Trophoblast cell (in vitro differentiated cells and primary cell): ENCODE data around the gene GRAMD1A.

Experiments
- DNase-seq, 2 donors: peaks; one replicate each; pipeline ENCODE4 v3.0.0-alpha.2; 2016
- H2AFZ ChIP-seq: 2 replicates; pipeline ENCODE4 v1.6.1; 2013; ENCODE audit warnings: low read length, moderate library complexity, mild to moderate bottlenecking; ENCODE audit not compliant: insufficient read depth, poor library complexity
- H2AK5ac ChIP-seq: 2 replicates; pipeline ENCODE4 v1.6.1; 2013; ENCODE audit warnings: mild to moderate bottlenecking, low read length
- H2BK120ac ChIP-seq: 2 replicates; pipeline ENCODE4 v1.6.1; 2013; ENCODE audit warnings: low read length, mild to moderate bottlenecking, moderate library complexity; ENCODE audit not compliant: insufficient read depth, poor library complexity
- H2BK12ac ChIP-seq: 2 replicates; pipeline ENCODE4 v1.6.1; 2013; ENCODE audit warnings: mild to moderate bottlenecking, low read length, moderate library complexity
- H2BK5ac ChIP-seq: 2 replicates; pipeline ENCODE4 v1.6.1; 2013; ENCODE audit warnings: low read length, low read depth, moderate library complexity, mild to moderate bottlenecking; ENCODE audit not compliant: poor library complexity
- H3K14ac ChIP-seq: 2 replicates; pipeline ENCODE4 v1.6.1; 2013; ENCODE audit warnings: mild to moderate bottlenecking, low read length
- H3K18ac ChIP-seq: 2 replicates; pipeline ENCODE4 v1.6.1; 2013; ENCODE audit warnings: mild to moderate bottlenecking, low read length
- H3K23ac ChIP-seq: 2 replicates; pipeline ENCODE4 v1.6.1; 2013; ENCODE audit warnings: low read length
- H3K27ac ChIP-seq: 2 replicates; pipeline ENCODE4 v1.5.1; 2013; ENCODE audit warnings: low read depth, mild to moderate bottlenecking, inconsistent platforms, low read length, moderate library complexity
- H3K27me3 ChIP-seq: 2 replicates; pipeline ENCODE4 v1.6.1; 2013; ENCODE audit warnings: inconsistent platforms, mild to moderate bottlenecking, low read length, moderate library complexity; ENCODE audit not compliant: insufficient read depth
- H3K36me3 ChIP-seq, 2 experiments: 1 replicate in 1 of 2; 2 replicates in 1 of 2; pipeline ENCODE4 v1.6.1; 2013; ENCODE audit warnings: low read length in 2 of 2, mild to moderate bottlenecking in 2 of 2, moderate library complexity in 1 of 2; ENCODE audit not compliant: insufficient read depth in 2 of 2, control insufficient read depth in 1 of 2
- H3K4ac ChIP-seq: 2 replicates; pipeline ENCODE4 v1.6.1; 2013; ENCODE audit warnings: low read depth, mild to moderate bottlenecking, low read length, moderate library complexity
- H3K4me1 ChIP-seq, 2 experiments: 1 replicate in 1 of 2; 2 replicates in 1 of 2; pipeline ENCODE4 v1.6.1; 2013; ENCODE audit warnings: low read length in 2 of 2, mild to moderate bottlenecking in 2 of 2, moderate library complexity in 1 of 2; ENCODE audit not compliant: insufficient read depth in 2 of 2, control insufficient read depth in 1 of 2
- H3K4me2 ChIP-seq: 2 replicates; pipeline ENCODE4 v1.6.1; 2013; ENCODE audit warnings: inconsistent platforms, mild to moderate bottlenecking, low read length, moderate library complexity
- H3K4me3 ChIP-seq: 2 replicates; pipeline ENCODE4 v1.5.1; 2013; ENCODE audit warnings: mild to moderate bottlenecking, low read depth, low read length, inconsistent platforms
- H3K79me1 ChIP-seq: one replicate; pipeline ENCODE4 v1.6.1; 2013; ENCODE audit warnings: low read length
- H3K79me2 ChIP-seq: 2 replicates; pipeline ENCODE4 v1.6.1; 2013; ENCODE audit warnings: low read length, mild to moderate bottlenecking; ENCODE audit not compliant: control insufficient read depth, insufficient read depth, poor library complexity
- H3K9ac ChIP-seq: 2 replicates; pipeline ENCODE4 v1.6.1; 2013; ENCODE audit warnings: mild to moderate bottlenecking, low read length
- H3K9me3 ChIP-seq: 2 replicates; pipeline ENCODE4 v1.6.1; 2013; ENCODE audit warnings: low read depth, mild to moderate bottlenecking, control low read depth, inconsistent platforms, low read length; ENCODE audit not compliant: insufficient read depth
- H4K12ac ChIP-seq: 2 replicates; pipeline ENCODE4 v1.6.1; 2013; ENCODE audit warnings: low read depth, mild to moderate bottlenecking, low read length, moderate library complexity
- H4K8ac ChIP-seq: 2 replicates; pipeline ENCODE4 v1.6.1; 2013; ENCODE audit warnings: low read depth, mild to moderate bottlenecking, low read length, moderate library complexity
- H4K91ac ChIP-seq: one replicate; pipeline ENCODE4 v1.6.1; 2013; ENCODE audit warnings: low read depth, mild to moderate bottlenecking, low read length, moderate library complexity
- WGBS: extraction: QIAGEN DNeasy Blood & Tissue Kit; methylation state at CpG from one replicate; pipeline ENCODE4 v1.1.7; 2013; ENCODE audit warnings: missing lambda C conversion rate; ENCODE audit not compliant: insufficient read length, insufficient coverage; ENCODE audit errors: extremely low coverage; 5-methylcytosine and 5-hydroxymethylcytosine counted together

GRAMD1A gene

DNA sequence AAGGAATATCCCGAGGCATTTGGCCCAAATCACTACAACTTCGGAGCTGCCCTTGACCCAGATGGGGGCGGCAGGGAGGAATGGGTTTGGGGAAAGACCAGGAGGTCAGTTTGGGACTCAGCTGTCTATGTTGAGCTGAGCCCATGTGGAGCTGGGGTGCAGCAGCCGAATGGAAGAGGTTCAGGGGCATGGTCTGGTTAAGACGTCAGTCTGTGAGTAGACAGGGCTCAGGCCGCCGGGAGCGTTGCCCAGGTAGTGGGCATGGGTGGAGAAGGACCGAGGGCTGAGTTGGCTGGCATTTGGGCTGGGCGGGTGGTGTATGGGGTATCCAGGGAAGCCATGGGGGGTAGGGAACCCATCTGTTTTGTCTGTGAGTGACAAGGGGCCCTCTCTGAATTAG lies 20.9 kb downstream of the GRAMD1A start:
- Histone ChIP-seq H3K27me3 (no peaks in the 10 kb centered on the region), H3K4ac (no peak overlapping the region), H3K9ac (no peak overlapping the region), H3K4me2 (no peak overlapping the region), H3K4me1 (no peaks in the 10 kb centered on the region), H2BK120ac (no peak overlapping the region), H4K12ac (no peak overlapping the region), H3K79me1 (no peaks in the 10 kb centered on the region), H3K4me3 (no peak overlapping the region), H3K79me2 (no peaks in the 10 kb centered on the region), H3K18ac (no peak overlapping the region), H2AK5ac (no peak overlapping the region), H3K36me3 (peaks cover 80 to 83% of the 10 kb centered on the region in 2 experiments), H2AFZ (no peak overlapping the region), H4K8ac (no peak overlapping the region), H3K23ac (no peak overlapping the region), H3K9me3 (no peaks in the 10 kb centered on the region), H2BK12ac (no peak overlapping the region), H4K91ac (no peak overlapping the region), H2BK5ac (no peak overlapping the region), H3K14ac (no peak overlapping the region), H3K27ac (no peak overlapping the region)
- no peak for DNase-seq
- no CpG with 5 or more reads among the region's 10 CpGs for whole genome bisulfite sequencing

DNA sequence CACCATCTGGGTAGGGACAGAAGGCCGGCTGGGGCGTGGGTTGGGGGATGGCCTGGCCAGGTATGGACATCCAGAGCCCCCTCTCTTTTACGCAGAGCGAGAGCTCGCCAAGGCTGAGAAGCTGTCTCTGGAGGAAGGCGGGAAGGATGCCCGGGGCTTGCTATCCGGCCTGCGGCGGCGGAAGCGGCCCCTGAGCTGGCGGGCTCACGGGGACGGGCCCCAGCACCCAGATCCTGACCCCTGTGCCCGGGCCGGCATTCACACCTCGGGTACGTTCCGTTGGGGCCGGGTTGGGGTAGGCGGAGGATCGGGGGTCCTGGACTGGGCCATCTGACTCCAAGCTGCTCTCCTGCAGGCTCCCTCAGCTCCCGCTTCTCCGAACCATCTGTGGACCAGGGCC lies 21.5 kb downstream of the GRAMD1A start:
- H4K12ac ChIP-seq = no peak overlapping the region
- peaks cover 84 to 89% of the 10 kb centered on the region in 2 experiments for H3K36me3 ChIP-seq
- H2BK5ac ChIP-seq = no peak overlapping the region
- no peak overlapping the region for H3K23ac ChIP-seq
- H3K79me2 ChIP-seq = no peaks in the 10 kb centered on the region
- H2AFZ ChIP-seq = no peak overlapping the region
- no peak overlapping the region for H3K18ac ChIP-seq
- no peak overlapping the region for H2BK12ac ChIP-seq
- H3K4ac ChIP-seq = no peak overlapping the region
- no peak overlapping the region for H3K9ac ChIP-seq
- no peak overlapping the region for H3K4me2 ChIP-seq
- H2AK5ac ChIP-seq = no peak overlapping the region
- no peaks in the 10 kb centered on the region for H3K27me3 ChIP-seq
- H3K14ac ChIP-seq = no peak overlapping the region
- no peak overlapping the region for H3K4me3 ChIP-seq
- DNase-seq = no peak
- WGBS = no CpG with 5 or more reads among the region's 25 CpGs
- H3K79me1 ChIP-seq = no peaks in the 10 kb centered on the region
- H4K8ac ChIP-seq = no peak overlapping the region
- H2BK120ac ChIP-seq = no peak overlapping the region
- H4K91ac ChIP-seq = no peak overlapping the region
- H3K9me3 ChIP-seq = no peaks in the 10 kb centered on the region
- no peaks in the 10 kb centered on the region for H3K4me1 ChIP-seq
- H3K27ac ChIP-seq = no peak overlapping the region

DNA sequence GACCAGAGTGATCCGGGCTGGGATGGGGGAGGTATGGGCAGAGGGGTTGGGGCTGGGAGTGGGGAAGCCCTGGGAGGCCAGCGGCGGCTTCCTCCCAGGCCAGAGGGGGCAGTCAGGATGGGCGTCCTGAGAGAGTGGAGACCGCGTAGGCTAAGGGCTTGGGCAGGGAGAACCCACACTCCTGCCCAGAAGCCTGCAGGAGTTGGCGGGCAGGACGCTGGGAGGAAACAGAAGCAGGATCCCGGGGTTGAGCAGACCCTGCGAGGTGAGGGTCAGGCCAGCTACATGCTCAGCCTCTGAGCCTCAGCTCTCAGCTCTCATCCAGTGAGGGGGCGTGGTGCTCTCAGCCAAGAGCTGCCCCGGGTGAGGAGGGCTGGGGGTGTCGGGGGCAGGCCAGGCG lies 22.3 kb downstream of the GRAMD1A start:
- Histone ChIP-seq H2AFZ (no peak overlapping the region), H3K9ac (no peak overlapping the region), H3K23ac (no peak overlapping the region), H2AK5ac (no peak overlapping the region), H3K27me3 (no peaks in the 10 kb centered on the region), H3K4ac (no peak overlapping the region), H3K27ac (no peak overlapping the region), H3K4me2 (no peak overlapping the region), H2BK120ac (no peak overlapping the region), H3K14ac (no peak overlapping the region), H4K91ac (no peak overlapping the region), H4K12ac (no peak overlapping the region), H3K18ac (no peak overlapping the region), H2BK5ac (no peak overlapping the region), H3K79me1 (no peaks in the 10 kb centered on the region), H3K79me2 (no peaks in the 10 kb centered on the region), H3K4me3 (no peak overlapping the region), H3K36me3 (peaks cover 86 to 91% of the 10 kb centered on the region in 2 experiments), H4K8ac (no peak overlapping the region), H3K9me3 (no peaks in the 10 kb centered on the region), H2BK12ac (no peak overlapping the region), H3K4me1 (no peaks in the 10 kb centered on the region)
- WGBS = no CpG with 5 or more reads among the region's 14 CpGs
- DNase-seq = no peak

DNA sequence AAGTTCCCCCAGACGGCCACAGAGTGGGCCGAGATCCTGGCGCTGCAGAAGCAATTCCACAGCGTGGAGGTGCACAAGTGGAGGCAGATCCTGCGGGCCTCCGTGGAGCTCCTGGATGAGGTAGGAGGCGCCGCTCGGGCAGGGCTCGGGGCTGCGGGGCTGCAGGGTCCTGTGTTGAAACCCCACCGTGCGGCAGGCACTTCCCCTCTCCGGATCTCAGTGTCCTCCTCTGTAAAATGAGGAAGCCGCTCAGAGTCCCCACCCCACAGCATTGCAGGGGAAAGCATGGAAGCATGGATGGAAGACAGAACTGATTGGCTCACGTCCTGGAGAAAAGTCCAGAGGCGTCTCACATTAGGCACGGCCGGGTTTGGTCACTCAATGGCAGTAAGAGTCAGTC lies 23.3 kb downstream of the GRAMD1A start:
- H2AFZ ChIP-seq = no peak overlapping the region
- no peak overlapping the region for H3K18ac ChIP-seq
- H4K12ac ChIP-seq = no peak overlapping the region
- H3K9me3 ChIP-seq = no peaks in the 10 kb centered on the region
- H2BK5ac ChIP-seq = no peak overlapping the region
- no peak overlapping the region for H2BK120ac ChIP-seq
- H2BK12ac ChIP-seq = no peak overlapping the region
- H3K79me1 ChIP-seq = no peaks in the 10 kb centered on the region
- H3K36me3 ChIP-seq = peaks cover 89 to 93% of the 10 kb centered on the region in 2 experiments
- H3K4me2 ChIP-seq = no peak overlapping the region
- H2AK5ac ChIP-seq = no peak overlapping the region
- WGBS = no CpG with 5 or more reads among the region's 19 CpGs
- no peak overlapping the region for H3K23ac ChIP-seq
- H3K9ac ChIP-seq = no peak overlapping the region
- H3K27me3 ChIP-seq = no peaks in the 10 kb centered on the region
- H3K4me3 ChIP-seq = no peak overlapping the region
- H3K79me2 ChIP-seq = no peaks in the 10 kb centered on the region
- no peak overlapping the region for H4K91ac ChIP-seq
- H3K27ac ChIP-seq = no peak overlapping the region
- no peaks in the 10 kb centered on the region for H3K4me1 ChIP-seq
- H3K14ac ChIP-seq = no peak overlapping the region
- no peak overlapping the region for H3K4ac ChIP-seq
- H4K8ac ChIP-seq = no peak overlapping the region
- DNase-seq = no peak
